Keratinocyte (primary cell): ENCODE results near the gene FAM118B.

Experiments
- EZH2 ChIP-seq: IDR thresholded peaks from one replicate; pipeline ENCODE4 v1.6.1; 2012; ENCODE audit warnings: inconsistent platforms, mild to moderate bottlenecking, low read length, moderate library complexity
- TF ChIP-seq, protein P1 (sequence below), 3 experiments: IDR thresholded peaks in 1 of 3; conservative IDR thresholded peaks in 1 of 3; optimal IDR thresholded peaks in 1 of 3; 2 replicates in 2 of 3; 3 replicates in 1 of 3; pipeline versions ENCODE3 to v1.5.1; 2011; ENCODE audit warnings: low read length in 3 of 3, mild to moderate bottlenecking in 3 of 3, moderate library complexity in 2 of 3, control low read depth in 1 of 3, inconsistent platforms in 1 of 3; ENCODE audit not compliant: insufficient read depth in 2 of 3; ENCODE audit errors: extremely low read depth in 1 of 3

DNA sequence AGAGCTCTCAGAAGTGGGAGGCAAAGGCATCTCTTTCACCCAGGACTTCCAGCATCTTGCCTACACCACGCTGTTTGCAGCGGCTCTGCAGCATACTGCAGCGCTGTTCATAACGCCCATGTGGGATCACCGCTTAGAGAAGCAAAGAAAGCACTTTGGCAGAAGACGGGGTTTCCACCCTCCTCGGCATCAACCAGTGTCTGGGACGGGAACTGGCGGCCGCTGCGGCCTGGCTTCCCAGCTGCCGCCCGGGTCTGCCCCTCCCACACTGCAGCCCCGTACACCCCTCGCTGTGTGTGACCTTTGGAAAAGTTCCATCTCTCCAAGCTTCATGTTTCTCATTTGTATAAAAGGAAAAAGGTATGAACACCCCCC lies 70.8 kb downstream of the FAM118B start:
- TF ChIP-seq, protein P1, sequence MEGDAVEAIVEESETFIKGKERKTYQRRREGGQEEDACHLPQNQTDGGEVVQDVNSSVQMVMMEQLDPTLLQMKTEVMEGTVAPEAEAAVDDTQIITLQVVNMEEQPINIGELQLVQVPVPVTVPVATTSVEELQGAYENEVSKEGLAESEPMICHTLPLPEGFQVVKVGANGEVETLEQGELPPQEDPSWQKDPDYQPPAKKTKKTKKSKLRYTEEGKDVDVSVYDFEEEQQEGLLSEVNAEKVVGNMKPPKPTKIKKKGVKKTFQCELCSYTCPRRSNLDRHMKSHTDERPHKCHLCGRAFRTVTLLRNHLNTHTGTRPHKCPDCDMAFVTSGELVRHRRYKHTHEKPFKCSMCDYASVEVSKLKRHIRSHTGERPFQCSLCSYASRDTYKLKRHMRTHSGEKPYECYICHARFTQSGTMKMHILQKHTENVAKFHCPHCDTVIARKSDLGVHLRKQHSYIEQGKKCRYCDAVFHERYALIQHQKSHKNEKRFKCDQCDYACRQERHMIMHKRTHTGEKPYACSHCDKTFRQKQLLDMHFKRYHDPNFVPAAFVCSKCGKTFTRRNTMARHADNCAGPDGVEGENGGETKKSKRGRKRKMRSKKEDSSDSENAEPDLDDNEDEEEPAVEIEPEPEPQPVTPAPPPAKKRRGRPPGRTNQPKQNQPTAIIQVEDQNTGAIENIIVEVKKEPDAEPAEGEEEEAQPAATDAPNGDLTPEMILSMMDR (optimal IDR thresholded peaks at IDR 0.05 in 1 of 3, IDR thresholded peaks at IDR 0.05 in 1 of 3, conservative IDR thresholded peaks at IDR 0.05 in 1 of 3; ENCODE audit: extremely low read depth in 1 of 3, insufficient read depth in 2 of 3, low read length in 3 of 3) = no peak
- TF ChIP-seq EZH2 = no peak
